HL-60 (cell line): Measurements from ENCODE around the gene PKNOX1.

Source experiments
- CTCF ChIP-seq: IDR thresholded peaks from one replicate; pipeline ENCODE4 v1.5.1; 2011; ENCODE audit warnings: low read length, control low read depth, inconsistent platforms; ENCODE audit not compliant: insufficient read depth
- REST ChIP-seq: IDR thresholded peaks from 2 replicates; pipeline ENCODE4 v1.6.1; 2012; ENCODE audit warnings: low read depth; ENCODE audit not compliant: insufficient replicate concordance

GRCh38 chr21:42988236-42988965 lies 14.0 kb downstream of the PKNOX1 start:
- TF ChIP-seq CTCF (no peak), REST (no peak)
